DND-41 (cell line): Measurements from ENCODE around the gene SLAMF1.

Source experiments
- ATAC-seq: fragments of 200-7000 bp; cut with Tn5 transposase; 3 replicates; pipeline ENCODE4 v1.9.1; 2021; ENCODE audit warnings: low read depth; ENCODE audit not compliant: insufficient read depth
- DNase-seq: peaks from one replicate; pipeline ENCODE4 v3.0.0-alpha.2; 2020
- H2AFZ ChIP-seq: 2 replicates; pipeline ENCODE4 v1.6.0; 2012; ENCODE audit warnings: low read depth, low read length
- H3K27ac ChIP-seq: 2 replicates; pipeline ENCODE4 v1.5.1; 2012; ENCODE audit warnings: low read length, inconsistent platforms
- H3K27me3 ChIP-seq: fragments of 200-600 bp; sonication (generic); 2 replicates; pipeline ENCODE4 v1.6.0; 2012; ENCODE audit warnings: low read length, mild to moderate bottlenecking, inconsistent platforms; ENCODE audit not compliant: insufficient read depth, poor library complexity
- H3K36me3 ChIP-seq: 2 replicates; pipeline ENCODE4 v1.5.1; 2012; ENCODE audit warnings: low read length, inconsistent platforms; ENCODE audit not compliant: insufficient read depth
- H3K4me1 ChIP-seq: 2 replicates; pipeline ENCODE4 v1.5.1; 2012; ENCODE audit warnings: mild to moderate bottlenecking, low read length; ENCODE audit not compliant: insufficient read depth
- H3K4me2 ChIP-seq: 2 replicates; pipeline ENCODE4 v1.6.0; 2012; ENCODE audit warnings: mild to moderate bottlenecking, moderate library complexity, low read length, inconsistent platforms; ENCODE audit not compliant: insufficient read depth
- H3K4me3 ChIP-seq, 2 experiments: fragments of 200-600 bp in 1 of 2; shearing (Covaris generic) in 1 of 2; 2 replicates each; pipeline ENCODE4 v1.5.1; 2012 to 2016; ENCODE audit warnings: inconsistent platforms in 2 of 2, low read length in 2 of 2, mild to moderate bottlenecking in 2 of 2, low read depth in 1 of 2, moderate library complexity in 1 of 2
- H3K79me2 ChIP-seq: 2 replicates; pipeline ENCODE4 v1.6.0; 2012; ENCODE audit warnings: low read length, inconsistent platforms; ENCODE audit not compliant: insufficient read depth
- H3K9ac ChIP-seq: 2 replicates; pipeline ENCODE4 v1.6.0; 2012; ENCODE audit warnings: low read depth, mild to moderate bottlenecking, inconsistent platforms, low read length, moderate library complexity
- H3K9me3 ChIP-seq: 2 replicates; pipeline ENCODE4 v1.5.1; 2012; ENCODE audit warnings: low read length, moderate library complexity, mild to moderate bottlenecking, inconsistent platforms; ENCODE audit not compliant: insufficient read depth, severe bottlenecking
- H4K20me1 ChIP-seq: 2 replicates; pipeline ENCODE4 v1.6.0; 2012; ENCODE audit warnings: low read length; ENCODE audit not compliant: insufficient read depth
- CTCF ChIP-seq: IDR thresholded peaks from 2 replicates; pipeline ENCODE4 v1.5.1; 2012; ENCODE audit warnings: borderline replicate concordance, low read length, moderate library complexity, mild to moderate bottlenecking; ENCODE audit not compliant: poor library complexity, severe bottlenecking; ENCODE audit errors: extremely low read depth
- EZH2 ChIP-seq: IDR thresholded peaks from 3 replicates; pipeline ENCODE4 v1.6.1; 2012; ENCODE audit warnings: borderline replicate concordance, low read depth, mild to moderate bottlenecking, moderate library complexity, low read length, inconsistent platforms; ENCODE audit not compliant: severe bottlenecking

The SLAMF1 gene

GRCh38 chr1:160645386-160646130 lies 1.3 kb downstream of the SLAMF1 start:
- Histone ChIP-seq H3K36me3 (no peaks in the 10 kb centered on the region), H3K4me1 (peaks cover 38% of the 10 kb centered on the region), H3K79me2 (no peaks in the 10 kb centered on the region), H2AFZ (0 out of 2 replicates have a peak overlapping the region, but pooled peaks have one; percentile 74), H3K9ac (peak overlapping the region; percentile 42; the same call in 1 of the 2 replicates), H3K27ac (peak overlapping the region; percentile 75), H4K20me1 (no peaks in the 10 kb centered on the region), H3K4me3 (no peak overlapping the region), H3K4me2 (peak overlapping the region; percentile 61), H3K9me3 (no peaks in the 10 kb centered on the region), H3K27me3 (no peaks in the 10 kb centered on the region)
- no peak for TF ChIP-seq CTCF
- TF ChIP-seq EZH2, result no peak
- ATAC-seq (no peak), DNase-seq (no peak)

GRCh38 chr1:160644399-160644798 lies 2.4 kb downstream of the SLAMF1 start:
- Histone ChIP-seq H3K4me2 (no peak overlapping the region), H3K4me1 (peaks cover 49% of the 10 kb centered on the region), H3K9me3 (no peaks in the 10 kb centered on the region), H3K4me3 (no peak overlapping the region), H3K79me2 (no peaks in the 10 kb centered on the region), H3K27me3 (no peaks in the 10 kb centered on the region), H4K20me1 (no peaks in the 10 kb centered on the region), H2AFZ (no peak overlapping the region), H3K9ac (no peak overlapping the region), H3K36me3 (no peaks in the 10 kb centered on the region), H3K27ac (no peak overlapping the region)
- no peak for ATAC-seq
- TF ChIP-seq EZH2 (no peak), CTCF (no peak)
- no peak for DNase-seq

- Histone ChIP-seq H3K4me3 (no peak overlapping the region), H3K4me2 (no peak overlapping the region), H3K79me2 (no peaks in the 10 kb centered on the region), H3K36me3 (no peaks in the 10 kb centered on the region), H3K9ac (no peak overlapping the region), H2AFZ (no peak overlapping the region), H3K4me1 (peaks cover 61% of the 10 kb centered on the region), H4K20me1 (no peaks in the 10 kb centered on the region), H3K9me3 (no peaks in the 10 kb centered on the region), H3K27me3 (no peaks in the 10 kb centered on the region), H3K27ac (no peak overlapping the region)
- DNase-seq (no peak), ATAC-seq (no peak)
- TF ChIP-seq CTCF (no peak), EZH2 (no peak)
Observed at GRCh38 chr1:160643138-160643537, 3.7 kb downstream of the SLAMF1 start.
